Prostate gland (tissue), 2 donors: ENCODE measurements around the gene ARFGAP1.

Experiments
- CTCF ChIP-seq, 4 experiments: fragments of 200-600 bp in 2 of 4; fragments of 450-650 bp in 2 of 4; sonication (generic) in 2 of 4; IDR thresholded peaks; 1 replicate in 3 of 4; 2 replicates in 1 of 4; pipeline ENCODE4 v1.5.1; 2016 to 2019; ENCODE audit warnings: antibody characterized with exemption in 4 of 4, mild to moderate bottlenecking in 2 of 4, moderate library complexity in 2 of 4
- POLR2A ChIP-seq: fragments of 450-650 bp; IDR thresholded peaks from one replicate; pipeline ENCODE4 v1.6.1; 2016; ENCODE audit warnings: antibody characterized with exemption, mild to moderate bottlenecking
- POLR2AphosphoS5 ChIP-seq: sonication (generic); formaldehyde crosslinking; IDR thresholded peaks from one replicate; pipeline ENCODE4 v1.6.1; 2017; ENCODE audit warnings: antibody characterized with exemption

- TF ChIP-seq CTCF (IDR thresholded peaks at IDR 0.05), result peak; percentile 32 to 61 (median 45)
- no peak for TF ChIP-seq POLR2A
- no peak for TF ChIP-seq POLR2AphosphoS5
Measured at GRCh38 chr20:63223121-63223825, 49.3 kb upstream of the ARFGAP1 start.
